Measurements from ENCODE around the gene MAMDC2.

MAMDC2 gene

DNA sequence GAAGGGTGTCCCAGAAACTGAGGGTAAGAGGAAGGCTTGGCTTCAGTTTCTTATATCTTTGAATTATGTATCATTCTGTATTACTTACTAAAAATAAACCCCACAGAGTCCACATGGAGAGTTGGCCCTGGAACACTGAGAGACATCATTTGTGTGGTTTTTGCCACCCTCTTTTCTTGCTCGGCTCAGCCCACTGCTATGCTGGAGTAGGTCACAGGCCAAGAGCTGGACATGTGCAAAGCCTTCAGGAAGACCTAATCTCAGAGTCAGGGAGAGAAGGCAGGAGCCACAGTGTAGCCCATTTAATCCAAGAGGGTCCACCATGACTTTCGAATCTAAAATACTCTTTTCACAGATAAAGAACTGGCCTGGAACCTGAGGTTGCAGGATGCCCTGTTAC is 47.5 kb downstream of the MAMDC2 start:
- DNase-seq (ENCODE audit: extremely low read depth, insufficient read length) = no peak
- H3K4me3 ChIP-seq (replicated peaks; ENCODE audit: low read depth, low read length) = no peak overlapping the region
- H3K27me3 ChIP-seq (replicated peaks; ENCODE audit: control insufficient read depth, insufficient read depth, low read length) = no peaks in the 10 kb centered on the region
- no peaks in the 10 kb centered on the region for H3K36me3 ChIP-seq (ENCODE audit: control insufficient read depth, insufficient read depth, low read length)
- TF ChIP-seq, protein P1, sequence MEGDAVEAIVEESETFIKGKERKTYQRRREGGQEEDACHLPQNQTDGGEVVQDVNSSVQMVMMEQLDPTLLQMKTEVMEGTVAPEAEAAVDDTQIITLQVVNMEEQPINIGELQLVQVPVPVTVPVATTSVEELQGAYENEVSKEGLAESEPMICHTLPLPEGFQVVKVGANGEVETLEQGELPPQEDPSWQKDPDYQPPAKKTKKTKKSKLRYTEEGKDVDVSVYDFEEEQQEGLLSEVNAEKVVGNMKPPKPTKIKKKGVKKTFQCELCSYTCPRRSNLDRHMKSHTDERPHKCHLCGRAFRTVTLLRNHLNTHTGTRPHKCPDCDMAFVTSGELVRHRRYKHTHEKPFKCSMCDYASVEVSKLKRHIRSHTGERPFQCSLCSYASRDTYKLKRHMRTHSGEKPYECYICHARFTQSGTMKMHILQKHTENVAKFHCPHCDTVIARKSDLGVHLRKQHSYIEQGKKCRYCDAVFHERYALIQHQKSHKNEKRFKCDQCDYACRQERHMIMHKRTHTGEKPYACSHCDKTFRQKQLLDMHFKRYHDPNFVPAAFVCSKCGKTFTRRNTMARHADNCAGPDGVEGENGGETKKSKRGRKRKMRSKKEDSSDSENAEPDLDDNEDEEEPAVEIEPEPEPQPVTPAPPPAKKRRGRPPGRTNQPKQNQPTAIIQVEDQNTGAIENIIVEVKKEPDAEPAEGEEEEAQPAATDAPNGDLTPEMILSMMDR (IDR thresholded peaks at IDR 0.05; ENCODE audit: insufficient read depth, low read length, poor library complexity, severe bottlenecking) = no peak

DNA sequence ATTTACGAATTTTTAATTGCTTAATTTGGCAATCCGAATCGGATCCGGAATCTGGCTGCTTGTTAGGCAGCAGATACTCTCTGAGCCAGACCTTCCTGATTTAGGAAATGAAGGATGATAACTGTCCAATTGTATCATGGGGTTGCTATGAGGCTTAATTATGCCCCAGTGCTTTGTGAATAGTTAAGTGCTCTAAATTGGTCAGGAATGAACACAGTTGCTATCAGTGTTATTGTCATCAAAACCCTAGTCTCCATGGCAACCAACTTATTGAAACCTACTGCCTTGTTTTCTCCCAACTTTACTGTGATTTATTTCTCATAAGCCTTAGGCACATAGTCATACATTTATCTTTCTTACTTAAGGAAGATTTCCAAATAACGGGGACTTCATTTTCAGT is 47.9 kb downstream of the MAMDC2 start:
- Histone ChIP-seq H3K27me3 (replicated peaks; ENCODE audit: control insufficient read depth, insufficient read depth, low read length) (no peaks in the 10 kb centered on the region), H3K36me3 (ENCODE audit: control insufficient read depth, insufficient read depth, low read length) (no peaks in the 10 kb centered on the region), H3K4me3 (replicated peaks; ENCODE audit: low read depth, low read length) (no peak overlapping the region)
- DNase-seq (ENCODE audit: extremely low read depth, insufficient read length) = no peak
- TF ChIP-seq, protein P1 (IDR thresholded peaks at IDR 0.05; ENCODE audit: insufficient read depth, low read length, poor library complexity, severe bottlenecking) = no peak

- no peak for DNase-seq (ENCODE audit: extremely low read depth, insufficient read length)
- no peaks in the 10 kb centered on the region for H3K36me3 ChIP-seq (ENCODE audit: control insufficient read depth, insufficient read depth, low read length)
- no peaks in the 10 kb centered on the region for H3K27me3 ChIP-seq (replicated peaks; ENCODE audit: control insufficient read depth, insufficient read depth, low read length)
- TF ChIP-seq, protein P1 (IDR thresholded peaks at IDR 0.05; ENCODE audit: insufficient read depth, low read length, poor library complexity, severe bottlenecking) = no peak
- H3K4me3 ChIP-seq (replicated peaks; ENCODE audit: low read depth, low read length) = no peak overlapping the region
Measured at GRCh38 chr9:70092190-70092589, 48.5 kb downstream of the MAMDC2 start.

DNA sequence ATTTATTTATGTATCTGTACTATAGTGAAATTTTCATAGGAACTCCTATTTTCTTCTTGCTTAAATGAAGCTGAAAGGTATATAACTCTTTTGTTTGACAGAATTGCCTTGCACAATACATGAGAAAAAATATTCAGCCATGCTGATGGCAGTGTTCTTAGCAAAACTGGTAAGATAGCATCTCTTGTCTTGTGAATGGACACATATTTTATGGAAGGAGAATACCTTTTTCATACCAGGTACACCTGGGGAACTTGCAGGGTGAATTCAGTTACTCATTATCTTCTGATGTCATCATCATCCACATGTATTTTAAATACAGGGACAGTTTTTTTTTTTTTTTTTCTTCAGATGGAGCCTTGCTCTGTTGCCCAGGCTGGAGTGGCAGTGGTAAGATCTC is 49.4 kb downstream of the MAMDC2 start:
- Histone ChIP-seq H3K4me3 (replicated peaks; ENCODE audit: low read depth, low read length) (no peak overlapping the region), H3K27me3 (replicated peaks; ENCODE audit: control insufficient read depth, insufficient read depth, low read length) (no peaks in the 10 kb centered on the region), H3K36me3 (ENCODE audit: control insufficient read depth, insufficient read depth, low read length) (no peaks in the 10 kb centered on the region)
- TF ChIP-seq, protein P1 (IDR thresholded peaks at IDR 0.05; ENCODE audit: insufficient read depth, low read length, poor library complexity, severe bottlenecking) = no peak
- no peak for DNase-seq (ENCODE audit: extremely low read depth, insufficient read length)

DNA sequence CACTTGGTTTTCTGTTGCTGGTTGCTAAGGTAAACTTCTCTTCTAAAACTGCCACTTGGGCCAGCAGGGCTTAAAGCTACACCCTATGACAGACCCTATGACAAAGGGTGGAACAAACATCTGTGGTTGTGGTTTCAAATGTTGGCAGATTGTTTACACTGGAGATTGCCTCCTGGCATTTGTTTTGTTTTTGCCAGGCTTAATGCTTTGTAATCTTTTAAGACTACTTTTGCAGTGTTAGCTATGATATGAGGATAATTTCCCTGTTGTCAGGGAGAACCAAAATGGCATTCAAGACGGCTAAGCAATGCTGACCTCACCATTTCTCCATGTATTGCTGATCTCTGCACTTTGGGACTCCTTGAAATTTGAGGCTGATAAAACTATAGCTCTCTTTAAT is 50.3 kb downstream of the MAMDC2 start:
- no peak for DNase-seq (ENCODE audit: extremely low read depth, insufficient read length)
- TF ChIP-seq, protein P1 (IDR thresholded peaks at IDR 0.05; ENCODE audit: insufficient read depth, low read length, poor library complexity, severe bottlenecking) = no peak
- Histone ChIP-seq H3K36me3 (ENCODE audit: control insufficient read depth, insufficient read depth, low read length) (no peaks in the 10 kb centered on the region), H3K4me3 (replicated peaks; ENCODE audit: low read depth, low read length) (no peak overlapping the region), H3K27me3 (replicated peaks; ENCODE audit: control insufficient read depth, insufficient read depth, low read length) (no peaks in the 10 kb centered on the region)

DNA sequence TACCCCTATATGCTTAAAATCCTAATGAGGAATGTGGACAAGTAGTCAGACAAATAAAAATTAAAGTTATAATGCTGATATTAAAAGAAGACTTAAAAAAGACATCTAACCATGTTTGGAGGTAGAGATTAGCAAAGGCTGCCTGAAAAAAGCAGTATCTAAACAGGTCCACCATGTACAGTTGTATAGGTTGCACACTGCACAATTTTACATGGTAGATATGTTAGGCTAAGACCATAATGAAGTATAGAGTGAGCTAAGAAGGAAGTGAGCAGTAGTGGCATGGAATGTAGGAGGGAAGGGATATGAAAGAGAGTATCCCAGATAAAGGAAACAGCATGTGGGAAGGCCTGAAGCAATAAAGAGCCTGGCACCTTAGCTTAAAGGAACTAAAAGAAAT is 51.1 kb downstream of the MAMDC2 start:
- no peaks in the 10 kb centered on the region for H3K27me3 ChIP-seq (replicated peaks; ENCODE audit: control insufficient read depth, insufficient read depth, low read length)
- no peak overlapping the region for H3K4me3 ChIP-seq (replicated peaks; ENCODE audit: low read depth, low read length)
- TF ChIP-seq, protein P1 (IDR thresholded peaks at IDR 0.05; ENCODE audit: insufficient read depth, low read length, poor library complexity, severe bottlenecking) = no peak
- H3K36me3 ChIP-seq (ENCODE audit: control insufficient read depth, insufficient read depth, low read length) = no peaks in the 10 kb centered on the region
- no peak for DNase-seq (ENCODE audit: extremely low read depth, insufficient read length)
